ENCODE measurements around the gene PSMB5. TPM values are rescaled to one million over a fixed set of nuclear protein-coding genes. Genes with fewer than 3 reads are reported as not detected.
A peak's percentile ranks its signal among the peaks of the same experiment; 100 is the strongest.

PSMB5 gene
- total RNA-seq, 6 experiments from 2014 or later: 51.2 to 93.5 (median 59.1) TPM

DNA sequence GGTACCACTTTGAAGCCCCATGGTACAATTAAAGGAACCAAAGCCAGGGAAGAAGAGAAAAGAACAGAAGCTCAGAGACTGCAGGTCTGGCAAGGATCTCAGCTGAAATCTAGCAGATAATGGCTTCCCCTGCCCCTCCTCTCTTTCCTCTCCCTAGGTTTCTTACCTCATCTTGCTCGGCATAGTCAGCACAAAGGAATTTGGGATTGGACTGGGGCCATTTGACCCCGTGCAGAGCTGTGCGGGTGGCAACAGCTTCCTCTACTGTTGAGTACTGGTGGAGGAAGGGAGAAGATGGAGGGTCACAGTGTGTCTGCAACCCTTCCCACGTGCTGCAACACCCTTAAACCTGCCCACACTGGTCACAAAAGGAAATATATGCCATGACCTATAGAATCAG, 27.3 kb upstream of the PSMB5 start:
- ATAC-seq (peak; percentile 21 to 74 (median 30)), DNase-seq (peak in 1 of 3 donors; percentile 73)
- Histone ChIP-seq H3K36me3 (peaks cover 24 to 82% (median 47%) of the 10 kb centered on the region in 4 donors), H3K27me3 (no peaks in the 10 kb centered on the region), H3K9me3 (no peaks in the 10 kb centered on the region), H3K4me3 (no peak overlapping the region), H3K4me1 (peaks cover 0 to 6% (median 0%) of the 10 kb centered on the region in 4 donors), H3K27ac (no peak overlapping the region)
- no peak for TF ChIP-seq CTCF (IDR thresholded peaks at IDR 0.05)
- TF ChIP-seq POLR2A (IDR thresholded peaks at IDR 0.05): no peak
- intact Hi-C loops (cut with DNase I): no loop called here
- 0% methylated on average over 1 of the region's 4 CpGs for WGBS (ENCODE audit: insufficient coverage, low coverage, low lambda C conversion rate, missing lambda C conversion rate)

- H3K4me1 ChIP-seq: peaks cover 0 to 6% (median 0%) of the 10 kb centered on the region in 4 donors
- 89% methylated on average over 12 of the region's 17 CpGs for WGBS (ENCODE audit: insufficient coverage, low coverage, low lambda C conversion rate, missing lambda C conversion rate)
- H3K4me3 ChIP-seq: no peak overlapping the region
- intact Hi-C loops (cut with DNase I): no loop called here
- TF ChIP-seq POLR2A (IDR thresholded peaks at IDR 0.05) (no peak), CTCF (IDR thresholded peaks at IDR 0.05) (no peak)
- H3K36me3 ChIP-seq: peaks cover 23 to 69% (median 40%) of the 10 kb centered on the region in 4 donors
- H3K27ac ChIP-seq: no peak overlapping the region
- H3K9me3 ChIP-seq: no peaks in the 10 kb centered on the region
- DNase-seq (no peak), ATAC-seq (no peak)
- H3K27me3 ChIP-seq: no peaks in the 10 kb centered on the region
Observed at GRCh38 chr14:23060536-23061260, 26.0 kb upstream of the PSMB5 start.

DNA sequence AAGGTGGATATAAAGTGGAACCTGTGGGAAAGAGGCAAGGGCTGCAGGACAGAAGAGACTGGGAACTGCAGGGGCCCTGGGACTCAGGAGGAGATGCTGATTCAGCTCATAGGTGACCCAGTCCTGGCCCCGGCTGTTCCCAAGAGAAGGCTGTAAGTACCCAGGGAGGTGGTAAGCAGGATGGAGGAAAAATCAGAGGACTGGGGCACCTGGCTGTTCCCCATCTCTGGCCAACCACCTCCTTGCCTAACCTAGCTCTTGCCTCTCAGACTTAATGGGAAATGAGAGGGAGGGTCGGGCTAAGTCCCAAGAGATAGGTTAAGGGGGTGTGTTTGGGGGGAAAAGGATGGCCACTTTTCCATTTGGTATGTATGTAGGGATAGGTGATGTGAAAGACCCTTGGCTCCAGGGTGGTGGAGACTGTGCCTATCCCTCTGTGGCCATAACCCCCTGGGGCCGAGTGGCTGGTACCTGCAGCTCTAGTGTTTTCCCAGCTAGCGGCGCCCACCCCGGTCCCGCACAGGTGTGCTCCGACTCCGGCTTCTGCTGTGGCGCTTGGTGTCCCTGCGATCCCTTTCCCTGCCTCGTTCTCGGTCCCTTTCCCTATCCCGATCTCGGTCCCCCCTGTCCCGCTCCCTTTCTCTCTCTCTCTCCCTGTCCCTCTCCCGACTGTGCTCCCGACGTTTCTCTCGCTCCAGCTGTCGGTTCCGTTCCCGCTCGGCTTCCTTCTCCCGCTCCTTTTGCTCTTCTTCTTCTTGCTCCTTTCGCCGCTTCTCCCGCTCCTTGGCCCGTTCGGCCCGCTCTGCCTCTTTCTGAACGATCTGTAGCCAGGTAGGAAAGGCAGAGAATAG, 24.2 kb upstream of the PSMB5 start:
- peaks cover 19 to 52% (median 32%) of the 10 kb centered on the region in 4 donors for H3K36me3 ChIP-seq
- no peak for ATAC-seq

More for the DNA sequence above, 24.2 kb upstream of the PSMB5 start:
- Histone ChIP-seq H3K27me3 (no peaks in the 10 kb centered on the region), H3K9me3 (no peaks in the 10 kb centered on the region), H3K27ac (no peak overlapping the region), H3K4me1 (peaks cover 0 to 6% (median 0%) of the 10 kb centered on the region in 4 donors), H3K4me3 (no peak overlapping the region)
- intact Hi-C loops (cut with DNase I): loop anchor here (5.0 kb wide), 1 partner anchor 72 kb away; no protein-coding TSS in a partner anchor
- 89% methylated on average over 16 of the region's 32 CpGs for WGBS (ENCODE audit: insufficient coverage, low coverage, low lambda C conversion rate, missing lambda C conversion rate)
- no peak for DNase-seq
- TF ChIP-seq CTCF (IDR thresholded peaks at IDR 0.05): no peak

Measured in right lobe of liver (tissue), 6 donors.